Activated T-helper 9 cell treated with anti-CD3 and anti-CD28 coated beads, Interleukin-2, amount 50 U/mL, for 16 hours (primary cell): ENCODE data around the gene TTC7B.

ENCODE experiments used
- DNase-seq: peaks from one replicate; pipeline ENCODE4 v3.0.0-alpha.2; 2020; ENCODE audit warnings: low read depth

Gene TTC7B

DNA sequence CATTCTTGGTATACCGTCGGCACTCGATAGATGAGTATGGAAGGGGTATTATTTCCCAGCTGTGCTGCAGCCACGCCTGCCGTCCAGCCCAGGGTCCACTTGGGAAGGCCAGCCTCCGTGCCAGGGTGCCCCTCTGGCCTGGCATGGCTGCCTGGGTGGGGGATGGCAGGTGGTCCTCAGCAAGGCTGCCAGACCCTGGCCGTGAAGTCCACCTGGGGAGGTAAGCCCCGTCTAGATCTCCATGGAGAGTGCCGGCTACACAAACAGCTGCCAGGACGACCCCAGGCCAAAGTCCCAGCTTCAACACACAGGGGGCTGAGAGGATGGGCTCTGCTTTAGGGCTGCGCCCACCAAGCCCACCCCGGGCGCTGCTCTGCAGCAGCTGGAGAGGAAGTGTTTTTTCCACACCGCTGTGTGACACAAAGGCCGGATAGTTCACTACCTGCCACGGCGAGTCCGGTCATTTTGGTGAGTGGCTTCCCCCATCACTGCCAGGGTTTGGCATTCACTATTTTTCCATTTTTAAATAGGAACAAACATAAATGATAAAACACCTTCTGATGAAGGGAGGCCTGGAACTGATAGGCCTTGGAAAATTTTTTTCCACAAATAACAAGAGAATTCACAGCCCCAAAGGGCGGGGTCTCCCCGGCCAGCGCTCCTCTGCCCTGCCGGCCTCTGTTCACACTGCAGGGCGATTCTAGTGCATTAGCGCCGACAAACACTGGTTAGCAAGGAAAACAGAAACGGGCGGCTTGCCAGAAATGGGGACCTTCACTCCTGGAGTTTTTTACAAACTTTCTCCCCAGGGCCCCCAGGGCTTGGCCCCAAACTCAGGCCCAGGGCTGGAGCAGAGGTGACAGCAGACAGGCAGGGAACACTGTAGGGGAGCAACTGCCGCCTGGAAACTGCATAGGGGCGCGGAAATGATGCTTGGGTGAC lies 257.9 kb downstream of the TTC7B start:
- no peak for DNase-seq

DNA sequence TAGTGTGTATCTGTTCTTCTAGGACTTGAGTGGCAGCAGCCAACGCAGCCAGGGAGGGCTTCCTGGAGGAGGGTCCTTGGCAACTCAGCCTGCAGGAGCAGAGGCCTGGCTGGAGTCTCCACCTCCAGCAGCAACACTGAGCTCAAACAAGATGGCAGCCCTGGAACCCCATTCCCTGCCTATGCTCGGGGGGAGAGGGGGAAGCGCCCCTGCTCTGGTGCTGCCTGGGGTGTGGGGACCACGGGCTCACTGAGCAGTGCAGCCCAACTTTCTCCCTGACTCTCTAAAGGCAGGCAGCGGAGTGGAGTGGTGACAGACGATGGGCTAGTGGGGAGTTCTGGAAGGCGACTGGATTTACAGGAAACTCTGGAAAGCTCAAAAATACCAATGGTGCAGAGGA lies 258.7 kb downstream of the TTC7B start:
- no peak for DNase-seq

GRCh38 chr14:90556666-90557450 lies 259.4 kb downstream of the TTC7B start:
- DNase-seq = no peak

GRCh38 chr14:90556012-90556477 lies 260.2 kb downstream of the TTC7B start:
- DNase-seq = no peak

- no peak for DNase-seq
These were observed 260.9 kb downstream of the TTC7B start for GRCh38 chr14:90555126-90556011.

- no peak for DNase-seq
These were observed 261.9 kb downstream of the TTC7B start for GRCh38 chr14:90554341-90554740.

DNA sequence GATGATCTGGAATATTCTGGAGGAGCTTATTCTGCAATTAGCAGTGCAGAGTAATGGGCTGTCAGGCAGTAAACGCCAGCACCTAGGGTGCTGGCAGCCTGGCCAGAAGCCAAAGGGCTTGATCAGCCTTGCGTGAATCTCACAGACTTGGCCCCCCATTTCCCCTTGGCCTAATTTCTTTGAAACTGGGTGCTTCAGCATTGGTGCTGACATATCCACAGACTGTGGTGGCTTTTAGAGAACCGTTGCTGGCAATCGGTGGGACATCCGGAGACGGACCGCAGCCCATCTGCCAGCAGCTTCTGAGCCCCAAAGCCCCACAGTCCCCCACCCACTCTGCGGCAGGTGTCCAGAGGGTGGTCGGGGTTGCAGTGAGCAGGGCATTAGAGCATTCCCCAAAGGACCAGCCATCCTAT lies 262.3 kb downstream of the TTC7B start:
- DNase-seq = no peak

GRCh38 chr14:90553298-90553920 lies 262.8 kb downstream of the TTC7B start:
- DNase-seq = no peak

DNA sequence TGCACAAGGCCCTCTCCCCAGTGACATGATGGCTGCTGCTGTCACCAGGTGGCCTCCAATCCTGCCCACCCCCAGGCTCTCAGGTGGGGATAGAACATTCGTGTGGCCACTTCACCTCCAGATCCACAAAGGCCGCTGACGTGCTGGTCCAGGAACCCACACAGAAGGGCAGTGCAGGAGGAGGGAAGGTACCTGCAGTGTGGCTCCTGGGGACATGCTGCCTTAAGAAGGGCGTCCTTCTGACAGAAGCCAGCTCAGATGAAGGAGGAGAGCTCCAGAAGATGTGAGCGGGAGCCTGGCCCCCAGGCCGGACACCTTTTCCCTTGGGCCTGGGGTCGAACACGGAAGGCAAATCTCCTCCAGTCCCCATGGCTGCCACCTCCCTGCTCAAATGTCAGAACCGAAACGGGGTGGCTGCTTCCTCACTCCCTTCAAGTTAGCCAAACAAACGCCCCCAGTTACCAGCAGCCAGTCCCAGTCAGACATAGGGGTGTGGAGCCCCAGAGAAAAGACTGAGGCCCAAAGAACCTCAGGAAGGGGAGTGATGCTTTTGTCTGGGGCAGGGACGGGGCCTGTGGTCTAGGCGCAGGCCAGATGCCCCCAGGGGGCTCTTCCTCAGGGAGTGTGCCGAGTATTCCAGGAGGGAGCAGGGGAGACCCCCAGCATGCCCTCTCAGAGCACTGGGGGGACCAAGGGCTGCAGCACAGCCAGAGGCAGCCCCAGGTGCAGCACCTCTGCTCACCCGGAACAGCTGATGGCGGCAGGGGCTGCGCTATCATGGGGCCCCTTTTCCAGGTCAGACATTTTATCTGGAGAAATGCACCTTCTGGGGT lies 263.5 kb downstream of the TTC7B start:
- no peak for DNase-seq

DNA sequence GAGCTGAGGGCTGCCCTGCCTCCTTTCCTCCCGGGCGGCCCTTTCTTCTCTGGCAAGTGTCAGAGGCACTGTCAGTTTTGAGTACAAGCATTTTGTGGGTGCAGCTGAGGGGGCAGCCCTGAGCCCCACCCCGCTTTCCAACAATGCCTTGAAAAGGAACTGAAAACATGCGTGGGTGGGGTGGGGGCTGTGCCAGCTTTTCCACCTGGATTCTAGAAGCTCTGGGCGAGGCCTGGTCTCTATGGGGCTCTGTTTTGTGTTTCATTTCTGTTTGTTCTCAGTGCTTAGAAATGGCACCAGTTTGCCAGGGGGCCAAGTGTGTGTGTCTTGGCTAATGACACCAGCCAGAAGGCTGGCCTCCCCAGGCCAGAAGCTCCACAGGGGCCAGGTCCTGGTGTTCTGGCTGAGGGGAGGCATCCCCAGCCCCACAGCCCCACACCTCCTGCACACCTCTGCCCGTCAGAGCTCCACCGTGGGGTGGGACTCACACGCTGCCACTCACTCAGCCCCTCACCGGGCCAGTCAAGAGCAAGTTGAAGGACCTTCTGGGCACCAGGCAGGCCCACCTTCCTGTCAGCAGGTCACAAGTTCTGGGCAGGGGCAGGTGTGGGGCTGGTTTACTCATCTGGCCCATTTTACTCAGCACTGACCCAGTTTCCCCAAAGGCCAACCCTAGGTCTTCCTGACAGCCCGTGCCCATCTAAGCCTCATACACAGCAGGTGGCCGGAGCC lies 264.3 kb downstream of the TTC7B start:
- DNase-seq = no peak

DNA sequence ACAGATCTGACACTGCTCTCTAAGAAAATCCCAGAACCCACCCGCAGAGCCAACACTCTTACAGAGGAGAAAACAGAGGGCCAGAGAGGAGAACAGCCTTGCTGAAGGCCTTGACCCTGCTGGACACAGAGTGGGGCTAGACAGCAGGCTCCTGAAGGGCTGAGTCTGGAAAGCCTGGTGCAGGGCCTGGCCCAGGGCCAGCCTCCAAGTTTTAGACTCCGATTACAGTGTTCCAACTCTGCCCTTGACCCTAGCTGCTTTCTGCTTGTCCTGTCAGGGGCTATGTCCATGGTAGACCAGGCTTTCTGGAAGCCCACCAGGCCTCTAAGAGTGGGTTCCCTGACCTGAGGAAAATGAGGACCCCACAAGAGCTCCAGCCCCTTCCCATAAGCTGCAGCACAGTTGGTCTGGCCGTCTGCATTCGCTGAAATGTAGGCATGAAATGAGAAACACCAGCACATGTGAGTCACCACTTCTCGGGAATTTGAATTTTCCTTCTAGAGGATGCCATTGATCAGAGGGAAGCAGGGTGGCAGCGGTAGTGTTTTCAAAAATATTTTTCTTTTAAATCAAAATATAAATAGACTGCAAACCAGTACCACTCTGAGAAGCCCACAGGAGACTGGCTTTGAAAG lies 265.0 kb downstream of the TTC7B start:
- no peak for DNase-seq

GRCh38 chr14:90549794-90550641 lies 266.2 kb downstream of the TTC7B start:
- DNase-seq = no peak

GRCh38 chr14:90548455-90548854 lies 267.8 kb downstream of the TTC7B start:
- no peak for DNase-seq

GRCh38 chr14:90547968-90548367 lies 268.3 kb downstream of the TTC7B start:
- DNase-seq = no peak

DNA sequence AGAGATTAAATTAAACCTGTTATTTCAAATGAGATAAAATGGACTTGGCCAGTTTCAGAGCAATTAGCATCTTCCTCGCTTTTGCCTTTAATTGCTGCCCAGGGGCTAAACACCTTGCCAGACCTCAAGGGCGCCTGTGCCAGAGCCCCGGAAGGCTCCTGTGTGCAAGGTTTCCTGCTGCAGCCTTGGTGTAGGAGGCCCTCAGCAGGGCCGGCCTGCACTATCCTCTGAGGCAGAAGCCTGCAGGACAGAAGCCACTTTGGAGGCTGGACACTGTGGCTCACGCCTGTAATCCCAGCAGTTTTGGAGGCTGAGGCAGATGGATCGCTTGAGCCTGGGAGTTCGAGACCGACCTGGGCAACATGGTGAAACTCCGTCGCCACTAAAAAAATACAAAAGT lies 269.0 kb downstream of the TTC7B start:
- no peak for DNase-seq

- no peak for DNase-seq
These were observed 269.5 kb downstream of the TTC7B start for GRCh38 chr14:90546767-90547166.

- DNase-seq = no peak
These were observed 270.1 kb downstream of the TTC7B start for GRCh38 chr14:90545966-90546751.

- DNase-seq = no peak
These were observed 270.8 kb downstream of the TTC7B start for GRCh38 chr14:90545382-90545781.
